GM18858 (cell line): Measurements from ENCODE around the gene ACYP1.

Experiments used
- ATAC-seq: cut with Tn5 transposase; IDR thresholded peaks from one replicate; pipeline ENCODE4 v1.9.1; 2021; ENCODE audit not compliant: unreplicated experiment

ACYP1 gene

DNA sequence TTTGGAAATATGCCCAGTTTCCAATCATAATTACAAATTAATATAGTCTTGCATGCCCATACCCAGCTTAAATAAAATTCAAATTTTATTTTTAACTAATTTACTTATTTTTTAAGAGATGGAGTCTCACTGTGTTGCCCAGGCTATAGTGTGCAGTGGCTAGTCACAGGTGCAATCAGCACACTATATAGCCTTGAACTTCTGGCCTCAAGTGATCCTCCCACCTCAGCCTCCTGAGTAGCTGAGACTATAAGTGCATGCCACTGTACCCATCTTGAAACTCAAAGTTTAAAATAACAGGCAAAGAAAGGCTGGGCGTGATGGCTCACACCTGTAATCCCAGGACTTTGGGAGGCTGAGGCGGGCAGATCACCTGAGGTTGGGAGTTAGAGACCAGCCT lies 22.9 kb downstream of the ACYP1 start:
- ATAC-seq, result no peak

DNA sequence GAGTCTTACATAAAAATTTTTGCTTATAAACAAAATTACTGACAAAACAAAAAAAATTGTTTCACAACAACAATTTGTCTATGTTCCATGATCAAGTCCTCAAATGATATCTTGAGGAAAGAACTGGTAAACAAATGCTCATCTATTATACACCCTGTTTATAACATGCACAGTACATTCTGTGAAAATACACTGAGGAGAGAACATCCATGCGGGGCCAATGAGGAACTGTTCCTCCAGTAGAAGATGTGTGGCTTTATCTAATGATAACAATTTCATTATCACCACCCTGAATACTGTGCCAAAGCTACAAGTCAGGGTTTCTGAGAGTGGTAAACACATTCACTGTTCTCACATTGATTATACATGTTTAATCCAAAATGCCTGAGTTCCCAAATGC lies 23.3 kb downstream of the ACYP1 start:
- ATAC-seq, result no peak

DNA sequence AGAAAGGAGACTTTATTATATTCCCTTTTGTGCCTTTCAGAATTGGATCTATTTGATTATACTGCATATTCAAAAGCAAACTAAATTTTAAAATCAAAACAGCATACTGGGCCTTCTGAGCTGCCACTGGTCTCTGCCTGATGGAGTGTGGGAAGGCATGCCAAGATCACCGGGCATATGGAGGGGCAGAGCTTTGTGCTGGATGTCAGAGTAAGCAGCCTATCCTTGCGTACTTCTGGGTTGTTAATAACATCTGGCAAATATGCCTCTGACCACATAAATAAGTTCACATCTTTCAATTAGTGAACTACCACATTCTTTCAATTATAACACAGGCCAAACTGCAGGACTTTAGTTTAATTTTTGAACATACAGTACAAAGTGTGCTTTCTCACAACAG lies 30.9 kb downstream of the ACYP1 start:
- ATAC-seq, result no peak

DNA sequence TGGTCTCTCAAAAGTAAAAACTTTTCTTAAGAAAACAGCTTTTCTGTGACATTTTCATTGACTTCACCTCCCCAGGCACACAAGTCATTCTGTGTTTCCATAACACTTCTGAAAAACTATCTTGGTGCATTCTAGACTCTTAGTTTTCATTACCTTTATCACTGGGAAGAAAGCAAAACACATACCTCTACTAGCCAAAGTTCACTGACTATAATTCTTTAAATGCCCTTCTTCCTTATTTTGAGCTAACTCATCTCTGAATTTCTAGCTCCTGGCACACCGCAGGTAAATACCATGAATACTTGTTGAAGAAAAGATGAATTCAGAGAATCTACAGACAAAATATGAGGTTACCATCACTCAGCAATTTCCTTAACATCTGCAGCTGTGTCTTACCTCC lies 33.7 kb downstream of the ACYP1 start:
- no peak for ATAC-seq

DNA sequence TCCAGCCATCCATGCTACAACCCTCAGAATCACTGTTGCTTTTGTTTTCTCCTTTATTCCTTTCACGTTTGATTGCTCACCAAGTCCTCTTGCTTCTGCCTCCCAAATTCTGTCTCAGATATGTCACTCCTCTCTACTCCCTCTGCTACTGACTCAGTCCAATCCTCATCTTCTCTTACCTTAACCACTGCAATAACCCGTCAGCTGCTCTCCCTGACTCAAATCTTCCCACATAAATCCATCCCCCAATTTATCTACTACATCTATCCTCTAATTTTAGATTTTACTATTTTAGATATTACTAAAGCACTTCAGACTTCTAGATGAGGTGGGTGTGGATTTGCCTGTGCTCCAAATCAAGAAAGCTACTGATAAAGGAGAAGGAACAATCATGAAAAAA lies 37.9 kb downstream of the ACYP1 start:
- no peak for ATAC-seq

DNA sequence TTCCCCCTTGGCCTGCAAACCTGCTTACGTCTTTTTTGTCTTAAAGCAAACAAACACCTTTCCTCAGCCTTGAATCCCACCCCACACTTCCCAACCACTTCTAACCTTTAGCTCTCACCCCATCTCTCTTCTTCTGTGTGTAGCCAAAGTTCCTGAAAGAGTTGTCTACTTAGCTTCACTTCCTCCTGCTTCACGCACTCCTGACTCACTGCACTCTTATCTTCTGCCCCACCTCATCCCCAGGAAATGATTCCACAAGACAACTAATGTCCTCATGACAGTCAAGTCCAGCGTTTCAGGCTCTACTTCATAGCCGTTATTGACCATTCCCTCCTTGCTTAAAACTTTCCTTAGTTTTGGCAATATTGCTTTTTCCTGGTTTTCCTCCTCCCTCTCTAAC lies 38.7 kb downstream of the ACYP1 start:
- ATAC-seq, result no peak

DNA sequence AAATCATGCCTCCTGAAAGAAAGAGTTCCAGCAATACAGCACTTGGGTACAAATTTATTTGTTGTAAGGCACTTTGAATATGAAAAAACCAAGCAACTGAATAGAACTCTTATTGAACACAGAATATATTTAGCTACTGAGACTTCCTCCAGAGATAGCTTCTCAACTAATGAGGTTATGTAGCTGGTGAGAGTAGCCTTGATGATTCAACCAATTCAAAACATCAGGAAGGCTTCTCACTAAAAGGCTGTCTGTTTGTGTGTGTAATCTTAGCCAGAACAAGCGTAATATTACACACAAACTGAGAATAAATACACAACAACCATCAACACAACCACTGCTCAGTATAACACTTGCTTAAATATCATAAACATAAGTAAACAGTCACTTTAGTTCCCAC lies 40.7 kb downstream of the ACYP1 start:
- ATAC-seq, result no peak

DNA sequence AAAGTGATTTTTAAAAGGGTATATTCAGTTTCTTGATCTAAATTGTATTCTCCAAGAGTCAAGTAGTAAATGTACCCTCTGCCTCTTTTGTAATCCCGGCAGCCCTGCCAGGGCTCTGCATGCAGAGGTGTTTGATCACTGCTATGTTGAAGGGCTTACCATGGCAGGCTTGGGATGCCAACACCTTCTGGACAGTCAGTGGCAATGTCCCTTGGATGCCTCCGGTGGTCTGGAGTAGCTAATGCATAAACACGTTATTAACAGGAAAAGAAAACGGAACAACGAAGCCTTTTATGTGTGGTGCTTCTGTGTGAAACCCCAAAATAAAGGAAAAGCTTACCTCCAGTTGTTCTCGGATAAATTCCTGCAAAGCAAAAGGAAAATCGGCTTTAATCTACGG lies 41.2 kb downstream of the ACYP1 start:
- ATAC-seq, result no peak

DNA sequence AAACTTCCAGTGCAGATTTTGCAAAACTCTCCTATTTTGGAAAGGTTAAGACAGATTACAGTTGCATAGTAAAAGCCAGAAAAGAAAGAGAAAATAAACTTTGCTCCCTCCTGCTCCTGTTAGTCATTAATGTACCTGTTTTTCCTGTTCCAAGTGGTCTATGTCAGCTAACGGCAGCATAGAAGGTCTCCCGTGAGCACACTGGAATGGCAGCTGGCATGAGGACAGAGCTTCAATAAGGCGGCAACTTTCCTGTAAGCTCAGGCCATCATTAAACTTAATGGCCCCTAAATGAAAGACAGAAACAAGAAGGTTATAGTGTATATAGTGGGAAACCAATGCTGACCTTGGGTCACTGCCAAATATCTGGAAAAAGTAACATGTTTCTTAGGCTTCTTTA lies 45.1 kb downstream of the ACYP1 start:
- ATAC-seq, result no peak

DNA sequence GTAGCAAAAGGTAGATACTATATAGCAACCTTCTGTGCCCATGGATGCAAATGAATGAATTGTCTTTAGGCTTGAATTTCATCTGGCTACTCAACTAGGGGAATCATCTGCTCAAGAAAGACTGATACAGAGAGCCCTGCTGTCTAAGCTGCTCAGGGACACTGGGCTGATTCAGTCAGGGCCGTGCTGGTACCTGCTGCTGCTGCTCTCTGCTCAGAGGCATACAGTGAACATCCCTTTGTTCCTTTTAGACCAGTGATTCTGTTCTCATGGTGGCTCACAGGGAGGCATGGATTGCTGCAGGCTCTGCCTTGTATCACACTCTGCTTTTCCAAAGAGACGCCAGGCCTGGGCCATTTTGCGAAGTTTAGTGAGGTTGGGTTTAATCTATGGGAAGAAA lies 47.0 kb downstream of the ACYP1 start:
- no peak for ATAC-seq

DNA sequence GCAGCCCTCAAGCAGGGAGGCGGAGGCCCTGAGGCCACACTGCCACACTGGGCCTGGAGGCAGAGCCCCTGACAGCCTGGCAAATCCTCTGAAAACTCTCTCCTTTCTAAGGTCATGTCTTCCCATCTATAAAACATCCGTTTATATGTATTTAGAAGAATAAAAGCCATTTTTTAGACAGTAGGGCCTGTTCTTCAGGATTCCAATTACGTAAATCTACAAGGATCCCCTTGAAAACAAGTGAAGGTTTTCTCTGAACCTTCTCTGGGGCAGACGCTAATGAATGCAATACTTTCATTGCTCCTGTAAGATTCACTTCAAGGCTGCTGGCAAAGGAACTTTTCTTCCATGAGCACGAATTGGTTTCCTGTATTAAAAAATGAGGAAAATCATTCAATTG lies 48.3 kb downstream of the ACYP1 start:
- ATAC-seq, result no peak

DNA sequence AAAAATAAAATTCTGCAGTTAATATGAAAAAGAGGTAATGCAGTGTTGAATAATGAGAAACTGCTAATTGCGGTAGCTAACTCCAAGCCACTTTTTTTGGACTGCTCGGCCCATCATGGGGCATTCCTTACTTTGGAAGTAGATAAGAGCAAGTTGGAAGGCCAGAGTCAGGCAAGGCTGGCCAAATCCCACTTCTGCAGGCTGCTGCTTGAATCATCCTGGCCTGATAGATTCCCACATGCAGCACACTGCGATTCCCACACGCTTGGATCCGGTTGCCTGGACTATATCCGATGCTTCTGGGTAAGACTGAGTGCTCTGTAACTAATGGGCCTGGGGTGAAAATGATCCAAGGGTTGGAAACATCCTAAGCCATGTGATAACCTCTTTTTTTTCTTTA lies 50.5 kb downstream of the ACYP1 start:
- ATAC-seq, result no peak

DNA sequence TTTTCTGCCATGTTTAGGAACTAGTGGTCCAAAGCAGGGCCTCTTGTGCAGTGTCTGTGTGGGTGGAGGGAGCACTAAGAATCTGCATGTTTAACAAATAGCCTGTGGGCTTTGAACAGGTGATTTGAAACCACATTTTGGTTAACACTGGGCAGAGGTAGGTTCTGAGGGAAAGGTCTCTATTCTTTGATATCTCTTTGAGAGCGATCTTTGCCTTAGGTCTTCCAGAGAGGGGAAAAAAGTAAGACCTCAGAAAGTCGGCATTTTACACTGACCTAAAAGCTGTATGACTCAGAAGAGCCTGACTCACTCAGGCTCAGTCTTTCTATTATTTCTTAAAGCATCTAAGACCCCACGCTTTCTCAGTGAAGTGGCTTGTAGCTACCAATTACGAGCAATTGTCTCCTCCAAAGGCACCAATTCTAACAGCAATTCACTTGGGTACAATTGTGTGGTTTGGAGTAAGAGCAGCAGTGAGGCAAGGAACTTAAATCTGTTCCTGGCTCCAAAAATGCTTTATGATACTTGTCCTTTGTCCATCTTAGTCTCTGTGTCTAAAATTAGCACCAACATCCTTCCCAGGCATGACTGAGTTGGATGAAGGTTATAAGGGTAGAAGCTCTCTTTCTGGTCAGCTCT lies 52.3 kb downstream of the ACYP1 start:
- ATAC-seq, result no peak

DNA sequence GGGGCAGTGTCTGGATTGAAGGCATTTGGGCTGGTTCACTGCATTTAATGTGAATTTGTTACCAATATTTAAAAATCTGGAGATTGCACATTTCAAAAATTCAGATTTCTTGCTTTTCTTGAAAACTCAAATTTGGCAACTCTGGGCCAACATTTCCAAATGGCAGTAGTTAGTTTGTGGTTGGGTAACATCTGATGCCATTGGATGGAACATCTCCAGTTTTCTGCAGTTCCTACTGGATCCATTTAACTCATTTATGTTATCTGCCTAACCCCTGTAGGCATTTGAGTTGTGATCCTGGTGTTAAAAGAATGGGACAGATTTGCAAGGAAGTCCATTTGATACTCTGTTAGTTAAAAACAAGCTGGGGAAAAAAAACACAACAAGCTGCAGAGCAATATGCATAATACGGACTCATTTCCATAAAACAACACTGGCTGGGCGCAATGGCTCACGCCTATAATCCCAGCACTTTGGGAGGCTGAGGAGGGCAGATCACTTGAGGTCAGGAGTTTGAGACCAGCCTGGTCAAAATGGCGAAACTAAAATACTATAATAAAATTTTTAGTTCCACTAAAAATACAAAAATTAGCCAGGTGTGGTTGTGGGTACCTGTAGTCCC lies 53.2 kb downstream of the ACYP1 start:
- no peak for ATAC-seq

DNA sequence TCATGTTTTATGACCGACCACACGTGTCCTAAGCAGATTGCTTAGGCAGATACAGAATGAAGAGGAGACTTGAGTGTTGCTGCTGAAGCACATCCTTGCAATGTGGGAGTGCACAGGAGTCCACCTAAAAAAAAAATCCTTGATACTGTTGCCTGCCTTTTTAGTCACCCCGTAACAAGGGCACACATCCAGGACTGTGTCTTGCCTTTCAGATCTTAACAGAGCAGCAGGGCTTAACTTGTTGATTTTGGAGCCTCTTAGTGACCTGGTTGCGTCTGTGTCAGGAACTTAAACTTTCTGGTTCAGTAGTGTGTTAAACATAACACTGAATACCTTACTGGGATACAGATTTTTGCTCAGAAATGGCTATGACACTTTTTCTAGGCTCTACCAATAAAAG lies 54.6 kb downstream of the ACYP1 start:
- no peak for ATAC-seq

DNA sequence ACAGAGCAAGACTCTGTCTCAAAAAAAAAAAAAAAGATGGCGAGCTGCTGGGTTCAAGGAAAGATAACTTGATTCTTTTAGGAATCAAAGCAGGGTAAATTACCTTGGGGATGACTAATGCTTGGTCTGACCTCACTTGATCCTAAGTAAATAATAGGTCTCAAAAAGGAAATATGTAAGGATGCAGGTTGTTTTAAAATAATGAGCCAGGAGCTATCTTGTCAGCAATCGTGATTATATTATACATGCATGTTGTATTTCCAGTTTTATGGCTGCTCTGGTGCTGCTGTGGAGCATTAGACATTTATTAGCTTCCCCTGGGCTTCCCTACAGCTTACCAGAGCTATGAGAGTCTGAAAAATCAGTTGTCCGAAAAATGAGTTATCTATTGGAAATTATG lies 58.5 kb downstream of the ACYP1 start:
- no peak for ATAC-seq

DNA sequence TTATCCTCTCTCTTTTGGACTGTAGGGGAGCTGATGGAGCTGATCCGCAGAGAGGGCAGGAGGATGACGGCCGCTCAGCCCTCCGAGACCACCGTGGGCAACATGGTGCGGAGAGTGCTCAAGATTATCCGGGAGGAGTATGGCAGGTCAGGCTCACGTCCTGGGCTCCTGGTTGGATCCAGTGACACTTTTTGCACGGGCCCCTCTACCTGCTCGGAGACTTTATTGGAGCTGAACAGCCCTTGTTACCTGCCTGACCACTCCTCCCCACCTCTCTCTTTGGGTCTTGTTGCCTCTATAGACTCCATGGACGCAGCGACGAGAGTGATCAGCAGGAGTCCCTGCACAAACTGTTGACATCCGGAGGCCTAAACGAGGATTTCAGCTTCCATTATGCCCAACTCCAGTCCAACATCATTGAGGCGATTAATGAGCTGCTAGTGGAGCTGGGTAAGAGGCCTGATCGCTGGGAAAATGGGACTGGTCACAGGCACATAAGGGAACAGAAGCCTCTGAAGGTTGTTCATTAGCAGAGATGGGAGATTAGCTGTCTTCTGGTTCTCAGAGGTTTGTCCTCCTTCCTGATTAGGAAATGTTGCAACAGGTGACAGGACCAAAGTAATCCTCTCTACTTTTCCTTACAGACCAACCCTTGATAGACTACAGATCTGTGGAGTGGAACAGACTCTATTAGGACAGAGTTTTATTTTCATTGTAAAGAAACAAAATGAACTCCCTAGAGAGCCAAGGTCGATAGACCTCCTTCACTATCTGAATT lies 60.4 kb downstream of the ACYP1 start:
- ATAC-seq, result no peak
